ENCODE measurements around the gene MYO7A.

MYO7A gene

GRCh38 chr11:77167111-77167626, 39.1 kb downstream of the MYO7A start:
- Histone ChIP-seq H3K4me1 (ENCODE audit: insufficient read depth, low read length, poor library complexity, severe bottlenecking) (peaks cover 15% of the 10 kb centered on the region), H2AFZ (ENCODE audit: low read length) (peak overlapping the region; percentile 73), H3K9me3 (ENCODE audit: insufficient read depth, low read depth, low read length) (no peaks in the 10 kb centered on the region), H3K79me2 (ENCODE audit: insufficient read depth, low read length) (no peaks in the 10 kb centered on the region), H3K27me3 (ENCODE audit: insufficient read depth, low read length, poor library complexity, severe bottlenecking) (no peaks in the 10 kb centered on the region), H3K4me2 (ENCODE audit: low read depth, low read length, poor library complexity, severe bottlenecking) (peak overlapping the region; percentile 22), H4K20me1 (ENCODE audit: insufficient read depth, low read length, poor library complexity, severe bottlenecking) (no peaks in the 10 kb centered on the region), H3F3A (ENCODE audit: low read depth) (no peaks in the 10 kb centered on the region), H3K4me3 (ENCODE audit: low read length, poor library complexity, severe bottlenecking) (no peak overlapping the region), H3K9ac (ENCODE audit: low read depth, low read length, poor library complexity, severe bottlenecking) (peak overlapping the region; percentile 26), H3K36me3 (ENCODE audit: insufficient read depth, low read length) (no peaks in the 10 kb centered on the region), H3K9me2 (replicated peaks; ENCODE audit: low read depth, low read length) (no peaks in the 10 kb centered on the region)
- TF ChIP-seq CTCF (conservative IDR thresholded peaks at IDR 0.05; ENCODE audit: low read length) = no peak
- TF ChIP-seq EZH2phosphoT487 (IDR thresholded peaks at IDR 0.05; ENCODE audit: borderline replicate concordance) = no peak

- Histone ChIP-seq H3K4me2 (ENCODE audit: low read depth, low read length, poor library complexity, severe bottlenecking) (peak overlapping the region; percentile 22), H3K27me3 (ENCODE audit: insufficient read depth, low read length, poor library complexity, severe bottlenecking) (no peaks in the 10 kb centered on the region), H3K79me2 (ENCODE audit: insufficient read depth, low read length) (no peaks in the 10 kb centered on the region), H4K20me1 (ENCODE audit: insufficient read depth, low read length, poor library complexity, severe bottlenecking) (no peaks in the 10 kb centered on the region), H3K9me2 (replicated peaks; ENCODE audit: low read depth, low read length) (no peaks in the 10 kb centered on the region), H3K4me1 (ENCODE audit: insufficient read depth, low read length, poor library complexity, severe bottlenecking) (peaks cover 15% of the 10 kb centered on the region), H2AFZ (ENCODE audit: low read length) (peak overlapping the region; percentile 73), H3K9ac (ENCODE audit: low read depth, low read length, poor library complexity, severe bottlenecking) (peak overlapping the region; percentile 26), H3F3A (ENCODE audit: low read depth) (no peaks in the 10 kb centered on the region), H3K4me3 (ENCODE audit: low read length, poor library complexity, severe bottlenecking) (no peak overlapping the region), H3K36me3 (ENCODE audit: insufficient read depth, low read length) (no peaks in the 10 kb centered on the region), H3K9me3 (ENCODE audit: insufficient read depth, low read depth, low read length) (no peaks in the 10 kb centered on the region)
- no peak for TF ChIP-seq EZH2phosphoT487 (IDR thresholded peaks at IDR 0.05; ENCODE audit: borderline replicate concordance)
- TF ChIP-seq CTCF (conservative IDR thresholded peaks at IDR 0.05; ENCODE audit: low read length) = no peak
Measured at GRCh38 chr11:77167791-77168190, 39.7 kb downstream of the MYO7A start.

GRCh38 chr11:77170107-77170506, 42.1 kb downstream of the MYO7A start:
- Histone ChIP-seq H3K4me1 (ENCODE audit: insufficient read depth, low read length, poor library complexity, severe bottlenecking) (peaks cover 15% of the 10 kb centered on the region), H3K9me2 (replicated peaks; ENCODE audit: low read depth, low read length) (no peaks in the 10 kb centered on the region), H4K20me1 (ENCODE audit: insufficient read depth, low read length, poor library complexity, severe bottlenecking) (no peaks in the 10 kb centered on the region), H3F3A (ENCODE audit: low read depth) (no peaks in the 10 kb centered on the region), H3K4me3 (ENCODE audit: low read length, poor library complexity, severe bottlenecking) (no peak overlapping the region), H3K79me2 (ENCODE audit: insufficient read depth, low read length) (no peaks in the 10 kb centered on the region), H3K36me3 (ENCODE audit: insufficient read depth, low read length) (no peaks in the 10 kb centered on the region), H3K4me2 (ENCODE audit: low read depth, low read length, poor library complexity, severe bottlenecking) (no peak overlapping the region), H3K27me3 (ENCODE audit: insufficient read depth, low read length, poor library complexity, severe bottlenecking) (no peaks in the 10 kb centered on the region), H3K9ac (ENCODE audit: low read depth, low read length, poor library complexity, severe bottlenecking) (no peak overlapping the region), H3K9me3 (ENCODE audit: insufficient read depth, low read depth, low read length) (no peaks in the 10 kb centered on the region), H2AFZ (ENCODE audit: low read length) (no peak overlapping the region)
- no peak for TF ChIP-seq EZH2phosphoT487 (IDR thresholded peaks at IDR 0.05; ENCODE audit: borderline replicate concordance)
- TF ChIP-seq CTCF (conservative IDR thresholded peaks at IDR 0.05; ENCODE audit: low read length) = no peak

All from Loucy (cell line).